Mucosa of gallbladder (tissue), 1 donor: ENCODE measurements around the gene RFXANK. TPM values are rescaled to one million over a fixed set of nuclear protein-coding genes. Genes with fewer than 3 reads are reported as not detected.
A peak's percentile ranks its signal among the peaks of the same experiment; 100 is the strongest.
"Not testable (repeated sequence)": the region's sequence is repeated elsewhere in the genome, so short reads cannot be mapped to it uniquely, and the experiment has no call there.

Experiments used
- DNase-seq: peaks from one replicate; pipeline ENCODE4 v3.0.0-alpha.2; 2020; ENCODE audit warnings: low spot score
- total RNA-seq: library from RNA; stranded (reverse); gene quantifications from one replicate; pipeline ENCODE4 v1.2.1, GENCODE V29; 2021
- donor health status: DM: no; HTN: no; CAD: no.

The RFXANK gene
- total RNA-seq = 64.7 TPM

GRCh38 chr19:19192078-19192882 is at the start of gene RFXANK, which contains the start of gene BORCS8:
Gene RFXANK, plus strand, starts transcription at chr19:19192258. Its CDS starts 1,689 bp downstream, at chr19:19193947.
Gene BORCS8, minus strand, starts transcription at chr19:19192152. Its CDS starts 35 bp downstream, at chr19:19192117.
- DNase-seq = peak; percentile 100

- no peak for DNase-seq
Measured at GRCh38 chr19:19142347-19142746, 49.7 kb upstream of the RFXANK start.

GRCh38 chr19:19145281-19145680 is 46.8 kb upstream of the RFXANK start:
- no peak for DNase-seq

GRCh38 chr19:19145684-19146608 is 46.1 kb upstream of the RFXANK start:
- peak; percentile 78 for DNase-seq

- DNase-seq = no peak
Measured at GRCh38 chr19:19146865-19147264, 45.2 kb upstream of the RFXANK start.

- no peak for DNase-seq
Measured at GRCh38 chr19:19147344-19147743, 44.7 kb upstream of the RFXANK start.

GRCh38 chr19:19148504-19148903 is 43.6 kb upstream of the RFXANK start:
- not testable (repeated sequence) for DNase-seq

GRCh38 chr19:19149435-19149834 is 42.6 kb upstream of the RFXANK start:
- DNase-seq = no peak

GRCh38 chr19:19151418-19151817 is 40.6 kb upstream of the RFXANK start:
- no peak for DNase-seq

GRCh38 chr19:19152668-19153384 is 39.2 kb upstream of the RFXANK start:
- no peak for DNase-seq

GRCh38 chr19:19154768-19155494 is 37.1 kb upstream of the RFXANK start:
- no peak for DNase-seq

- no peak for DNase-seq
Measured at GRCh38 chr19:19155495-19156219, 36.4 kb upstream of the RFXANK start.

GRCh38 chr19:19157808-19158207 is 34.2 kb upstream of the RFXANK start:
- DNase-seq = no peak

GRCh38 chr19:19159534-19159933 is 32.5 kb upstream of the RFXANK start:
- DNase-seq = no peak

GRCh38 chr19:19160461-19161035 is 31.5 kb upstream of the RFXANK start:
- DNase-seq = no peak

- DNase-seq = no peak
Measured at GRCh38 chr19:19162495-19162894, 29.6 kb upstream of the RFXANK start.

- DNase-seq = no peak
Measured at GRCh38 chr19:19165396-19165795, 26.7 kb upstream of the RFXANK start.

GRCh38 chr19:19167612-19168011 is 24.4 kb upstream of the RFXANK start:
- DNase-seq = no peak

GRCh38 chr19:19169236-19170052 is 22.6 kb upstream of the RFXANK start:
- DNase-seq = no peak
